HAP-1 (cell line): ENCODE data around the gene TRIP13.
"Not testable (repeated sequence)": the region's sequence is repeated elsewhere in the genome, so short reads cannot be mapped to it uniquely, and the experiment has no call there.

Experiments used
- DNase-seq, 2 experiments: peaks; one replicate each; pipeline ENCODE4 v3.0.0-alpha.2; 2016 to 2020; ENCODE audit warnings: low spot score in 2 of 2
- H3K27me3 ChIP-seq: fragments of 250-450 bp; sonication (Bioruptor Pico); 2 replicates; pipeline ENCODE4 v1.5.1; 2020; ENCODE audit warnings: low read depth, mild to moderate bottlenecking, moderate library complexity
- H3K36me3 ChIP-seq: fragments of 250-450 bp; sonication (Bioruptor Pico); replicated peaks from 2 replicates; pipeline ENCODE4 v1.5.1; 2020; ENCODE audit warnings: mild to moderate bottlenecking
- H3K4me1 ChIP-seq: fragments of 250-450 bp; sonication (Bioruptor Pico); 2 replicates; pipeline ENCODE4 v1.5.1; 2020; ENCODE audit warnings: mild to moderate bottlenecking
- H3K4me3 ChIP-seq: fragments of 250-450 bp; sonication (Bioruptor Pico); 2 replicates; pipeline ENCODE4 v1.5.1; 2020; ENCODE audit warnings: mild to moderate bottlenecking, moderate library complexity
- H3K9me3 ChIP-seq: fragments of 250-450 bp; sonication (Bioruptor Pico); 2 replicates; pipeline ENCODE4 v1.5.1; 2020; ENCODE audit warnings: mild to moderate bottlenecking, moderate library complexity
- in situ Hi-C: fragments of 300-500 bp; cut with MboI; formaldehyde crosslinking; loops from 3 replicates; pipeline ENCODE4 v1.14.3; 2020; ENCODE audit warnings: low sequenced_read_pairs, inconsistent platforms, mixed read lengths

Gene TRIP13

GRCh38 chr5:873328-873727 is 19.4 kb upstream of the TRIP13 start:
- Histone ChIP-seq H3K9me3 (no peaks in the 10 kb centered on the region), H3K4me1 (no peaks in the 10 kb centered on the region), H3K27me3 (no peaks in the 10 kb centered on the region), H3K36me3 (peaks cover 81% of the 10 kb centered on the region), H3K4me3 (no peak overlapping the region)
- DNase-seq, result no peak
- in situ Hi-C loops, result no loop called here

DNA sequence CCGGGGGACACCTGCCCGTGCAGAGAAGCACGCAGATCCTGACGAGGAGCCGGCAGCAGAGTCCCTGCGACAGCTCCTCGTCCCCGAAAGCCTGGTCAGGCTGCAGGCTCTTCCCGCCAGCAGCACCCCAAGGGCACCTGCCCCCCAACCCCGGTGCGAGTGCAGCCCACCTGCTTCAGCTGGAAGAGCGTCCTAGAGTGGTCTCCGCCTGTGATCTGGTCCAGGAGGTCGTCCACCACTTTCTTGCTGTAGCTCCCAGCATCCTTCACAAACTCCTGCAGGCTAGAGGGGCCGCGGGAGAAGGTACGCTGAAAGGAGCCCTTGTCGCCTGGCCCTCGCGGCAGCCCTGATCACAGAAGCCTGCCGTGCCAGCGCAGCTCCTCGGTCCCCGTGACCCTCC is 16.8 kb upstream of the TRIP13 start:
- in situ Hi-C loops, result no loop called here
- no peaks in the 10 kb centered on the region for H3K4me1 ChIP-seq
- no peaks in the 10 kb centered on the region for H3K27me3 ChIP-seq
- H3K9me3 ChIP-seq, result no peaks in the 10 kb centered on the region
- peaks cover 60% of the 10 kb centered on the region for H3K36me3 ChIP-seq
- no peak for DNase-seq
- H3K4me3 ChIP-seq, result no peak overlapping the region

- H3K4me1 ChIP-seq, result no peaks in the 10 kb centered on the region
- H3K4me3 ChIP-seq, result no peak overlapping the region
- H3K36me3 ChIP-seq, result peaks cover 60% of the 10 kb centered on the region
- DNase-seq, result no peak
- H3K9me3 ChIP-seq, result no peaks in the 10 kb centered on the region
- in situ Hi-C loops, result no loop called here
- no peaks in the 10 kb centered on the region for H3K27me3 ChIP-seq
These were observed 16.0 kb upstream of the TRIP13 start for GRCh38 chr5:876398-877365.

GRCh38 chr5:878125-878524 is 14.6 kb upstream of the TRIP13 start:
- H3K9me3 ChIP-seq, result no peaks in the 10 kb centered on the region
- no peak overlapping the region for H3K4me3 ChIP-seq
- in situ Hi-C loops, result no loop called here
- peaks cover 59% of the 10 kb centered on the region for H3K36me3 ChIP-seq
- no peaks in the 10 kb centered on the region for H3K4me1 ChIP-seq
- no peaks in the 10 kb centered on the region for H3K27me3 ChIP-seq
- no peak for DNase-seq

DNA sequence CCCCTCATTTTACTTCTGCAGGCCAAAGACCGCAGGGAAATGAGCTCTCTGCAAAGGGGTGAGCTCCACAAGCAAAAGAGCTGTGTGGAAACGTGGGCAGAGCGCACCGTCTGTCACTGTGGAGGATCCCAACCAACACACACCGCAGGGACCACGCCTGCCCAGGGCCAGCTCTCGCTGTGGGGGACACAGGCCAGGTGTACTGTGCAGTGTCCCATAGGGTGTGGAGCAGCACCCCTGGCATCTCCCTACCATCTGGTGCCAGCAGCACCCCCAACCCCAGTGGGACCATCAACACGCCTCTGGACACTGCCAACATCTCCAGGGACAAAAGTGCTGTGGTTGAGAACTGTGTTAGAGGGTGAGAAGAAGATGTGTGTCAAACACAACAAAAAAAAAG is 14.0 kb upstream of the TRIP13 start:
- H3K27me3 ChIP-seq, DNase-seq, H3K9me3 ChIP-seq, in situ Hi-C loops, H3K4me3 ChIP-seq, H3K4me1 ChIP-seq: not testable (repeated sequence)
- H3K36me3 ChIP-seq, result peaks cover 65% of the 10 kb centered on the region

DNA sequence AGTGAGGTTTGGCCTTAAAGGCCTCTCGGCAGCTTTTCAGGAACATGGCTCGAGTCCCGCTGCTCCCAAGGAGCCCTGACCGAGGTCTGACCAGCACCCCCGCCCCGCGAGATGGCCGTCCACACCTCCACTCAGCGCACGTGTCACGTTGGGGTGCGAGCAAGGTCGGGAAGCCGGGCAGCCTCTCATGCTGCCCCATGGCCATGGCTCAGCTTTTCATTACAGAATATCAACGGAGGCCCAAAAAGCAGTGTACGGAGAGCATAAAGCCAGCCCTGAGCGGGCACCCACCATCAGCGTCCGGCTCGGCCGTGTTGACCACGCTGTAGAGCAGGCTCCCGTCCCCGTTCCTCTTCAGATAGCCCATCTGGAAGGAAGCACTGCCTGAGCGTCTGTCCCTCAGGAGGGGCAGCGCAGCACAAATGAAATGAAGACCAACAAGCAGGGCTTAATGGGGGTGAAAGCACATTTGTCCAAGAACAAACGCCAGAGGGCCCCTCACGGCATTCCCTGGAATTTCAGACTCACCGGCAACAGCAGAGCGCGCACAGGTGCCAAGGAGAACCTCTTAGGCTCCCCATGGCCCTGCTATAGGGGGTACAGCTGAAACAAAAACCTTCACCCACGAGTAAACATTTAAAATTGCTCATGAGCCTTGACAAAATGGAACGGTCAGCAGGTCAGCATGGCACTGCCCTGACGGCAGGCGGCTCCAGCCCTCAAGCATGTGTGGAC is 11.7 kb upstream of the TRIP13 start:
- H3K36me3 ChIP-seq, result peaks cover 74% of the 10 kb centered on the region
- in situ Hi-C loops, result no loop called here
- H3K4me3 ChIP-seq, result no peak overlapping the region
- H3K27me3 ChIP-seq, result no peaks in the 10 kb centered on the region
- H3K4me1 ChIP-seq, result no peaks in the 10 kb centered on the region
- DNase-seq, result no peak
- no peaks in the 10 kb centered on the region for H3K9me3 ChIP-seq

DNA sequence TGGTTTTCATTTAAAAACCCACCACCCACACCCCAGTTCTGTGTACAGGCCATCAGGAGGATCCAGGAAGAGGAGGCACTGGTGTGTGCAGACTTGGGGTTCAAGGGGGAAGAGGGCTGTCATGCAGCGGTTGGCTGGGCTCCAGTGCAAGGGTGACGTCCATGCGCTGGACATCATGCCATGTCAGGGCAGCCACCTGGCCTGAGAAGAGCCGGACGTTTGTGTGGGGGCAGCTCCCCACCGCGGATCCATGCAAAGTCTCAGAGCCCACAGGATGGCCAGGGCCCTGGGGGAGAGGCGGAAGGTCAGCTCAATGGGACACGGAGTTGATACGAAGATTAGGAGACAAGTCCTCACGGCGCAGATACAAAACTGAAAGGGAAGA is 11.1 kb upstream of the TRIP13 start:
- no peak for DNase-seq
- in situ Hi-C loops, result no loop called here
- Histone ChIP-seq H3K4me1 (no peaks in the 10 kb centered on the region), H3K9me3 (no peaks in the 10 kb centered on the region), H3K27me3 (no peaks in the 10 kb centered on the region), H3K4me3 (no peak overlapping the region), H3K36me3 (peaks cover 74% of the 10 kb centered on the region)

DNA sequence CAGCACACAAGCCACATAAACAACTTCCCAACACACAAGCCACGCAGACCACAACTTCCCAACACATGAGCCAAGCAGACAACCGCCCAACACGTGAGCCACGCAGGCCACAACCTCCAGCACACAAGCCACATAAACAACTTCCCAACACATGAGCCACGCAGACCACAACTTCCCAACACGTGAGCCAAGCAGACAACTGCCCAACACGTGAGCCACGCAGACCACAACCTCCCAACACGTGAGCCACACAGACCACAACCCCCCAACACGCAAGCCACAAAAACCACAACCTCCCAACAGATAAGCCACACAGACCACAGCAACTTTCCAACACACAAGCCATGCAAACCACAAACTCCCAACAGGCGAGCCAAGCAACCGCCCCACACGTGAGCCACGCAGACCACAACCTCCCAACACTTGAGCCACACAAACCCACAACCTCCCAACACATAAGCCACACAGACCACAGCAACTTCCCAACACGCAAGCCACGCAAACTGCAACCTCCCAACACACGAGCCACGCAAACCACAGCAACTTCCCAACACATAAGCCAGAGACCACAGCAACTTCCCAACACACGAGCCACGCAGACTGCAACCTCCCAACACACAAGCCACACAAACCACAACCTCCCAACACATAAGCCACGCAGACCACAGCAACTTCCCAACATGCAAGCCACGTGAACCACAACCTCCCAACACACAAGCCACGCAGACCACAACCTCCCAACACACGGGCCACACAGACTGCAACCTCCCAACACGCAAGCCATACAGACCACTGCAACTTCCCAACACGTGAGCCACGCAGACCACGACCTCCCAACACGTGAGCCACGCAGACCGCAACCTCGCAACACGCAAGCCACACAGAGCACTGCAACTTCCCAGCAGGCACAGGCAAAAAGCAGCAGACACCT is 10.2 kb upstream of the TRIP13 start:
- Histone ChIP-seq H3K27me3 (no peaks in the 10 kb centered on the region), H3K9me3 (no peaks in the 10 kb centered on the region), H3K4me1 (no peaks in the 10 kb centered on the region), H3K4me3 (no peak overlapping the region), H3K36me3 (peaks cover 74% of the 10 kb centered on the region)
- in situ Hi-C loops, result no loop called here
- DNase-seq, result no peak

- H3K4me1 ChIP-seq, result no peaks in the 10 kb centered on the region
- in situ Hi-C loops, result no loop called here
- H3K36me3 ChIP-seq, result peaks cover 78% of the 10 kb centered on the region
- H3K4me3 ChIP-seq, result no peak overlapping the region
- DNase-seq, result no peak
- H3K27me3 ChIP-seq, result no peaks in the 10 kb centered on the region
- no peaks in the 10 kb centered on the region for H3K9me3 ChIP-seq
These were observed 9.1 kb upstream of the TRIP13 start for GRCh38 chr5:883475-884181.

GRCh38 chr5:884345-885126 is 8.1 kb upstream of the TRIP13 start:
- no peaks in the 10 kb centered on the region for H3K27me3 ChIP-seq
- in situ Hi-C loops, result no loop called here
- no peaks in the 10 kb centered on the region for H3K9me3 ChIP-seq
- peaks cover 87% of the 10 kb centered on the region for H3K36me3 ChIP-seq
- no peak for DNase-seq
- no peaks in the 10 kb centered on the region for H3K4me1 ChIP-seq
- H3K4me3 ChIP-seq, result no peak overlapping the region

DNA sequence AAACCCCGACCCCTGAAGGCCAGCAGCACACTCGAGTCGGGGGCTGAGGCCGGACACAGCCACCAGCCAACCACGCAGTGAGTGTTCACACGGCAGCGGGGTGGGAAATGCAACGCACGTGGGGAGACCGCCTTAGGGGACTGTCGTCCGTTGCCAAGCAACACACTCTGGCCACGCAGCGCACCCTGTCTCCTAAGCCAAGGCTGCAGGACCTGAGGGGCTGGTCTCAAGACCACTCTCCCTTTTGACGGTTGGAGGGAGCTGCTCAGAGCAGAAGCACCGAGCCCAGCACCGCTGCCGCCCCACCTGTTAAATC is 7.6 kb upstream of the TRIP13 start:
- H3K27me3 ChIP-seq, result no peaks in the 10 kb centered on the region
- no peaks in the 10 kb centered on the region for H3K9me3 ChIP-seq
- in situ Hi-C loops, result no loop called here
- H3K36me3 ChIP-seq, result peaks cover 92% of the 10 kb centered on the region
- H3K4me3 ChIP-seq, result no peak overlapping the region
- no peaks in the 10 kb centered on the region for H3K4me1 ChIP-seq
- DNase-seq, result no peak

- no peak for DNase-seq
- Histone ChIP-seq H3K36me3 (peaks cover 96% of the 10 kb centered on the region), H3K4me1 (no peaks in the 10 kb centered on the region; the same call in 1 of the 2 replicates), H3K27me3 (no peaks in the 10 kb centered on the region), H3K9me3 (no peaks in the 10 kb centered on the region), H3K4me3 (no peak overlapping the region)
- in situ Hi-C loops, result no loop called here
These were observed 7.2 kb upstream of the TRIP13 start for GRCh38 chr5:885529-885928.
